ENCODE results near the gene FRAS1. TPM values are rescaled to one million over a fixed set of nuclear protein-coding genes. Genes with fewer than 3 reads are reported as not detected.

Gene FRAS1
- total and polyA plus RNA-seq, 2 donors (not counting 1 experiment from before 2014, with no cell fraction given), result 0.30 to 0.66 TPM

- Histone ChIP-seq H3K27me3 (ENCODE audit: control insufficient read depth, insufficient read depth, low read length) (no peaks in the 10 kb centered on the region), H3K4me2 (ENCODE audit: extremely low read depth, insufficient read depth, low read length) (no peak overlapping the region), H3K4me3 (replicated peaks in 1 of 4; ENCODE audit: control extremely low read depth in 1 of 4, insufficient read depth in 1 of 4, low read depth in 3 of 4, low read length in 4 of 4) (no peak overlapping the region), H2AFZ (ENCODE audit: low read length) (no peak overlapping the region), H3K27ac (ENCODE audit: insufficient read depth, low read length) (no peak overlapping the region), H3K9ac (ENCODE audit: insufficient read depth, low read length) (no peak overlapping the region), H4K20me1 (ENCODE audit: control insufficient read depth, extremely low read depth, insufficient read depth, low read length) (no peaks in the 10 kb centered on the region), H3K4me1 (ENCODE audit: control insufficient read depth, extremely low read depth, insufficient read depth, low read length) (no peaks in the 10 kb centered on the region), H3K79me2 (ENCODE audit: control insufficient read depth, insufficient read depth, low read length) (no peaks in the 10 kb centered on the region), H3K36me3 (ENCODE audit: control insufficient read depth, insufficient read depth, low read length) (no peaks in the 10 kb centered on the region), H3K9me3 (ENCODE audit: control insufficient read depth, insufficient read depth, low read depth, low read length) (no peaks in the 10 kb centered on the region)
- TF ChIP-seq EZH2 (IDR thresholded peaks at IDR 0.05; ENCODE audit: low read length, missing control alignments) (no peak), CTCF (conservative IDR thresholded peaks at IDR 0.05 in 1 of 2, IDR thresholded peaks at IDR 0.05 in 1 of 2; ENCODE audit: low read depth in 1 of 2, low read length in 2 of 2) (no peak)
- peak; percentile 33 to 47 for DNase-seq (ENCODE audit: low read depth in 2 of 2)
Observed at GRCh38 chr4:78553529-78554060, 496.5 kb downstream of the FRAS1 start.

- Histone ChIP-seq H3K4me1 (ENCODE audit: control insufficient read depth, extremely low read depth, insufficient read depth, low read length) (peaks cover 10% of the 10 kb centered on the region), H3K79me2 (ENCODE audit: control insufficient read depth, insufficient read depth, low read length) (no peaks in the 10 kb centered on the region), H3K9ac (ENCODE audit: insufficient read depth, low read length) (no peak overlapping the region), H3K27ac (ENCODE audit: insufficient read depth, low read length) (no peak overlapping the region), H3K4me3 (replicated peaks in 1 of 4; ENCODE audit: control extremely low read depth in 1 of 4, insufficient read depth in 1 of 4, low read depth in 3 of 4, low read length in 4 of 4) (no peak overlapping the region), H3K4me2 (ENCODE audit: extremely low read depth, insufficient read depth, low read length) (no peak overlapping the region), H3K9me3 (ENCODE audit: control insufficient read depth, insufficient read depth, low read depth, low read length) (no peaks in the 10 kb centered on the region), H3K27me3 (ENCODE audit: control insufficient read depth, insufficient read depth, low read length) (no peaks in the 10 kb centered on the region), H4K20me1 (ENCODE audit: control insufficient read depth, extremely low read depth, insufficient read depth, low read length) (no peaks in the 10 kb centered on the region), H2AFZ (ENCODE audit: low read length) (no peak overlapping the region), H3K36me3 (ENCODE audit: control insufficient read depth, insufficient read depth, low read length) (no peaks in the 10 kb centered on the region)
- no peak for TF ChIP-seq EZH2 (IDR thresholded peaks at IDR 0.05; ENCODE audit: low read length, missing control alignments)
- TF ChIP-seq CTCF (conservative IDR thresholded peaks at IDR 0.05 in 1 of 2, IDR thresholded peaks at IDR 0.05 in 1 of 2; ENCODE audit: low read depth in 1 of 2, low read length in 2 of 2), result no peak
- no peak for DNase-seq (ENCODE audit: low read depth in 2 of 2)
Observed at GRCh38 chr4:78556665-78557064, 499.5 kb downstream of the FRAS1 start.

GRCh38 chr4:78557841-78558240 is 500.7 kb downstream of the FRAS1 start:
- TF ChIP-seq CTCF (conservative IDR thresholded peaks at IDR 0.05 in 1 of 2, IDR thresholded peaks at IDR 0.05 in 1 of 2; ENCODE audit: low read depth in 1 of 2, low read length in 2 of 2) (no peak), EZH2 (IDR thresholded peaks at IDR 0.05; ENCODE audit: low read length, missing control alignments) (no peak)
- H3K4me3 ChIP-seq (replicated peaks in 1 of 4; ENCODE audit: control extremely low read depth in 1 of 4, insufficient read depth in 1 of 4, low read depth in 3 of 4, low read length in 4 of 4), result no peak overlapping the region
- no peaks in the 10 kb centered on the region for H3K79me2 ChIP-seq (ENCODE audit: control insufficient read depth, insufficient read depth, low read length)
- H3K27ac ChIP-seq (ENCODE audit: insufficient read depth, low read length), result no peak overlapping the region
- H3K9me3 ChIP-seq (ENCODE audit: control insufficient read depth, insufficient read depth, low read depth, low read length), result no peaks in the 10 kb centered on the region
- DNase-seq (ENCODE audit: low read depth in 2 of 2), result no peak
- no peak overlapping the region for H3K4me2 ChIP-seq (ENCODE audit: extremely low read depth, insufficient read depth, low read length)
- H3K27me3 ChIP-seq (ENCODE audit: control insufficient read depth, insufficient read depth, low read length), result no peaks in the 10 kb centered on the region
- no peaks in the 10 kb centered on the region for H4K20me1 ChIP-seq (ENCODE audit: control insufficient read depth, extremely low read depth, insufficient read depth, low read length)
- H3K36me3 ChIP-seq (ENCODE audit: control insufficient read depth, insufficient read depth, low read length), result no peaks in the 10 kb centered on the region
- peaks cover 10% of the 10 kb centered on the region for H3K4me1 ChIP-seq (ENCODE audit: control insufficient read depth, extremely low read depth, insufficient read depth, low read length)
- no peak overlapping the region for H3K9ac ChIP-seq (ENCODE audit: insufficient read depth, low read length)
- no peak overlapping the region for H2AFZ ChIP-seq (ENCODE audit: low read length)

All from fibroblast of lung (primary cell).